Measurements from ENCODE around the gene CDKN1A.

GRCh38 chr6:36671687-36672375 is 6.7 kb upstream of the CDKN1A start:
- TF ChIP-seq EZH2 (IDR thresholded peaks at IDR 0.05; ENCODE audit: insufficient read depth, poor library complexity, severe bottlenecking) (no peak), EZH2phosphoT487 (IDR thresholded peaks at IDR 0.05; ENCODE audit: insufficient read depth, low read depth) (no peak)

Measured in GM23248 (cell line).